Esophagus squamous epithelium (tissue), 5 donors: ENCODE data around the gene MED27. TPM values are rescaled to one million over a fixed set of nuclear protein-coding genes. Genes with fewer than 3 reads are reported as not detected.
"Not testable (repeated sequence)": the region's sequence is repeated elsewhere in the genome, so short reads cannot be mapped to it uniquely, and the experiment has no call there.

Experiments used
- DNase-seq: peaks from one replicate; lab custom pipeline; 2025; lab: John Stamatoyannopoulos, UW
- H3K27ac ChIP-seq, 4 donors: fragments of 200-600 bp; sonication (generic); one replicate each; pipeline ENCODE4 v1.5.1; 2016 to 2019; ENCODE audit warnings: mild to moderate bottlenecking in 1 of 4
- H3K27me3 ChIP-seq, 4 donors: fragments of 200-600 bp; sonication (generic); 1 replicate in 3 of 4; 2 replicates in 1 of 4; pipeline versions ENCODE4 v1.5.1 to v1.6.0; 2017 to 2021; ENCODE audit warnings: antibody characterized with exemption in 1 of 4
- H3K36me3 ChIP-seq, 3 donors: fragments of 200-600 bp; sonication (generic); one replicate each; pipeline ENCODE4 v1.5.1; 2016 to 2019
- H3K4me1 ChIP-seq, 3 donors: fragments of 200-600 bp; sonication (generic); one replicate each; pipeline ENCODE4 v1.5.1; 2017 to 2019
- H3K4me3 ChIP-seq, 4 donors: fragments of 200-600 bp; sonication (generic); 1 replicate in 3 of 4; 2 replicates in 1 of 4; pipeline ENCODE4 v1.5.1; 2016 to 2019; ENCODE audit warnings: mild to moderate bottlenecking in 2 of 4, moderate library complexity in 1 of 4
- H3K9me3 ChIP-seq, 3 donors: fragments of 200-600 bp; sonication (generic); one replicate each; pipeline ENCODE4 v1.5.1; 2016 to 2019
- CTCF ChIP-seq, 6 experiments: fragments of 450-650 bp in 4 of 6; fragments of 200-600 bp in 2 of 6; sonication (generic) in 2 of 6; IDR thresholded peaks; one replicate each; pipeline ENCODE4 v1.5.1; 2016 to 2019; ENCODE audit warnings: antibody characterized with exemption in 6 of 6, mild to moderate bottlenecking in 4 of 6, moderate library complexity in 4 of 6
- POLR2A ChIP-seq, 4 donors: fragments of 450-650 bp; IDR thresholded peaks; one replicate each; pipeline ENCODE4 v1.6.1; 2017; ENCODE audit warnings: antibody characterized with exemption in 4 of 4, mild to moderate bottlenecking in 4 of 4, moderate library complexity in 3 of 4
- WGBS, 2 donors: methylation state at CpG; one replicate each; pipeline ENCODE4 v1.1.5; 2018; 5-methylcytosine and 5-hydroxymethylcytosine counted together
- intact Hi-C: fragments of 100-400 bp; cut with DNase I; formaldehyde crosslinking; loops from one replicate; pipeline ENCODE4 v1.15.0; 2022
- total RNA-seq, 4 donors: library from RNA; depleted of rRNA; stranded (reverse); fragments of >200 nt; gene quantifications; one replicate each; pipeline ENCODE4 v1.1.0, GENCODE V29; 2016
- donor health status: DM: yes; HTN: yes; CAD: no.

MED27 gene
- total RNA-seq, 4 donors from 2014 or later: 10.6 to 20.0 (median 17.6) TPM

- TF ChIP-seq CTCF (IDR thresholded peaks at IDR 0.05) (no peak), POLR2A (IDR thresholded peaks at IDR 0.05) (no peak)
- Histone ChIP-seq H3K27me3 (no peaks in the 10 kb centered on the region), H3K4me1 (peaks cover 0 to 23% (median 4%) of the 10 kb centered on the region in 3 donors), H3K4me3 (no peak overlapping the region), H3K36me3 (peaks cover 0 to 2% (median 0%) of the 10 kb centered on the region in 3 donors), H3K27ac (no peak overlapping the region), H3K9me3 (no peaks in the 10 kb centered on the region)
- 54 to 86% methylated on average over 4 of the region's 4 CpGs for WGBS, 2 donors
- no peak for DNase-seq
- intact Hi-C loops: no loop called here
Observed at GRCh38 chr9:131923766-131924165, 155.9 kb downstream of the MED27 start.

GRCh38 chr9:131923132-131923671 lies 156.5 kb downstream of the MED27 start:
- no peaks in the 10 kb centered on the region for H3K9me3 ChIP-seq
- intact Hi-C loops: no loop called here
- no peaks in the 10 kb centered on the region for H3K27me3 ChIP-seq
- no peaks in the 10 kb centered on the region for H3K36me3 ChIP-seq
- DNase-seq: no peak
- no peak overlapping the region for H3K27ac ChIP-seq
- peaks cover 0 to 23% (median 4%) of the 10 kb centered on the region in 3 donors for H3K4me1 ChIP-seq
- TF ChIP-seq CTCF (IDR thresholded peaks at IDR 0.05): no peak
- TF ChIP-seq POLR2A (IDR thresholded peaks at IDR 0.05): no peak
- 73 to 79% methylated on average over 3 of the region's 3 CpGs for WGBS, 2 donors
- no peak overlapping the region for H3K4me3 ChIP-seq

- H3K9me3 ChIP-seq, H3K4me1 ChIP-seq, DNase-seq, H3K27me3 ChIP-seq, H3K27ac ChIP-seq, H3K36me3 ChIP-seq, intact Hi-C loops, H3K4me3 ChIP-seq: not testable (repeated sequence)
- 92 to 100% methylated on average over 4 to 5 of the region's 5 CpGs for WGBS, 2 donors
Observed at GRCh38 chr9:131921635-131922034, 158.0 kb downstream of the MED27 start.

GRCh38 chr9:131919216-131919615 lies 160.5 kb downstream of the MED27 start:
- no peak overlapping the region for H3K4me3 ChIP-seq
- DNase-seq: no peak
- no peaks in the 10 kb centered on the region for H3K36me3 ChIP-seq
- no peak overlapping the region for H3K27ac ChIP-seq
- TF ChIP-seq CTCF (IDR thresholded peaks at IDR 0.05) (no peak), POLR2A (IDR thresholded peaks at IDR 0.05) (no peak)
- no peaks in the 10 kb centered on the region for H3K27me3 ChIP-seq
- WGBS, 2 donors: 70% methylated on average over 1 of the region's 1 CpG
- intact Hi-C loops: no loop called here
- no peaks in the 10 kb centered on the region for H3K9me3 ChIP-seq
- peaks cover 0 to 10% (median 0%) of the 10 kb centered on the region in 3 donors for H3K4me1 ChIP-seq

GRCh38 chr9:131918481-131918880 lies 161.2 kb downstream of the MED27 start:
- H3K27ac ChIP-seq: no peak overlapping the region
- H3K4me1 ChIP-seq: peaks cover 0 to 7% (median 0%) of the 10 kb centered on the region in 3 donors
- H3K36me3 ChIP-seq: no peaks in the 10 kb centered on the region
- H3K4me3 ChIP-seq: no peak overlapping the region
- DNase-seq: no peak
- no peaks in the 10 kb centered on the region for H3K9me3 ChIP-seq
- intact Hi-C loops: no loop called here
- TF ChIP-seq POLR2A (IDR thresholded peaks at IDR 0.05) (no peak), CTCF (IDR thresholded peaks at IDR 0.05) (no peak)
- H3K27me3 ChIP-seq: no peaks in the 10 kb centered on the region
- WGBS, 2 donors: 82 to 92% methylated on average over 5 of the region's 5 CpGs

GRCh38 chr9:131917009-131917408 lies 162.7 kb downstream of the MED27 start:
- Histone ChIP-seq H3K27ac (no peak overlapping the region), H3K9me3 (no peaks in the 10 kb centered on the region), H3K4me1 (no peaks in the 10 kb centered on the region), H3K4me3 (no peak overlapping the region), H3K27me3 (no peaks in the 10 kb centered on the region), H3K36me3 (no peaks in the 10 kb centered on the region)
- intact Hi-C loops: no loop called here
- DNase-seq: no peak
- no peak for TF ChIP-seq POLR2A (IDR thresholded peaks at IDR 0.05)
- TF ChIP-seq CTCF (IDR thresholded peaks at IDR 0.05): no peak
- WGBS, 2 donors: 87 to 93% methylated on average over 2 of the region's 2 CpGs
